B cell (primary cell): Measurements from ENCODE around the gene PDE3A. TPM values are rescaled to one million over a fixed set of nuclear protein-coding genes. Genes with fewer than 3 reads are reported as not detected.

Experiments
- ATAC-seq: fragments of 200-7000 bp; cut with Tn5 transposase; one replicate; pipeline ENCODE4 v1.10.0; 2021; ENCODE audit warnings: low read depth, mild to moderate bottlenecking, moderate number of reproducible peaks, moderate library complexity
- CTCF ChIA-PET: fragments of 350-600 bp; sonication (Branson Sonifier 250); formaldehyde crosslinking; loops from one replicate; lab custom pipeline; 2021; ENCODE audit warnings: antibody characterized with exemption, inconsistent platforms; lab: Charles Lee
- POLR2A ChIA-PET: fragments of 350-600 bp; sonication (Branson Sonifier 250); formaldehyde crosslinking; loops from one replicate; lab custom pipeline; 2021; ENCODE audit warnings: antibody characterized with exemption; lab: Charles Lee
- DNase-seq: peaks from one replicate; pipeline ENCODE4 v3.0.0; 2013
- H2AFZ ChIP-seq: 2 replicates; pipeline ENCODE4 v1.6.1; 2012; ENCODE audit warnings: mild to moderate bottlenecking, low read depth, low read length; ENCODE audit not compliant: insufficient read depth, poor library complexity, severe bottlenecking
- H3K27ac ChIP-seq, 2 donors: 1 replicate in 1 of 2; 2 replicates in 1 of 2; pipeline ENCODE4 v1.5.1; 2012 to 2013; ENCODE audit warnings: low read length in 2 of 2, mild to moderate bottlenecking in 2 of 2, moderate library complexity in 1 of 2
- H3K27me3 ChIP-seq, 4 experiments: fragments of 200-600 bp in 1 of 4; sonication (generic) in 1 of 4; replicated peaks in 1 of 4; 1 replicate in 2 of 4; 2 replicates in 2 of 4; pipeline versions ENCODE4 v1.6.1 to v1.7.0; 2013 to 2016; ENCODE audit warnings: low read length in 3 of 4, mild to moderate bottlenecking in 2 of 4, mixed read lengths in 1 of 4, moderate library complexity in 1 of 4; ENCODE audit not compliant: insufficient read depth in 4 of 4, control insufficient read depth in 3 of 4; ENCODE audit errors: control extremely low read depth in 1 of 4
- H3K36me3 ChIP-seq, 2 experiments: replicated peaks in 1 of 2; 1 replicate in 1 of 2; 2 replicates in 1 of 2; pipeline versions ENCODE4 v1.6.1 to v1.7.1; 2013; ENCODE audit warnings: low read length in 1 of 2; ENCODE audit not compliant: insufficient read depth in 2 of 2, control insufficient read depth in 1 of 2; ENCODE audit errors: control extremely low read depth in 1 of 2, extremely low read depth in 1 of 2
- H3K4me1 ChIP-seq, 2 donors: fragments of 200-600 bp in 1 of 2; sonication (generic) in 1 of 2; 1 replicate in 1 of 2; 2 replicates in 1 of 2; pipeline versions ENCODE4 v1.5.1 to v1.6.1; 2013 to 2017; ENCODE audit warnings: low read length in 2 of 2; ENCODE audit not compliant: control insufficient read depth in 2 of 2, insufficient read depth in 2 of 2
- H3K4me2 ChIP-seq: replicated peaks from 2 replicates; pipeline ENCODE3; 2012; ENCODE audit warnings: mild to moderate bottlenecking, low read depth, low read length; ENCODE audit not compliant: poor library complexity, severe bottlenecking
- H3K4me3 ChIP-seq, 5 experiments: fragments of 200-600 bp in 1 of 5; sonication (generic) in 1 of 5; 1 replicate in 3 of 5; 2 replicates in 2 of 5; pipeline versions ENCODE4 v1.5.1 to v1.7.0; 2011 to 2016; ENCODE audit warnings: low read length in 4 of 5, mild to moderate bottlenecking in 4 of 5, low read depth in 2 of 5, control low read depth in 1 of 5, moderate library complexity in 1 of 5; ENCODE audit not compliant: insufficient read depth in 1 of 5; ENCODE audit errors: control extremely low read depth in 1 of 5, extremely low read depth in 1 of 5
- H3K79me2 ChIP-seq: fragments of 200-600 bp; sonication (generic); one replicate; pipeline ENCODE4 v1.6.0; 2016; ENCODE audit warnings: low read length; ENCODE audit not compliant: control insufficient read depth, insufficient read depth
- H3K9ac ChIP-seq: fragments of 200-600 bp; sonication (generic); 2 replicates; pipeline ENCODE4 v1.6.1; 2017; ENCODE audit warnings: mild to moderate bottlenecking, low read length, moderate library complexity
- H3K9me3 ChIP-seq, 3 donors: one replicate each; pipeline versions ENCODE4 v1.6.1 to v1.7.1; 2013; ENCODE audit warnings: low read length in 2 of 3; ENCODE audit not compliant: control insufficient read depth in 2 of 3, insufficient read depth in 1 of 3; ENCODE audit errors: control extremely low read depth in 1 of 3
- H4K20me1 ChIP-seq: 2 replicates; pipeline ENCODE4 v1.6.0; 2012; ENCODE audit warnings: mild to moderate bottlenecking, low read length; ENCODE audit not compliant: insufficient read depth, control insufficient read depth, poor library complexity, severe bottlenecking
- H3K27ac Mint-ChIP-seq: one replicate; pipeline ENCODE4 v1.8.0; 2021; ENCODE audit warnings: mixed read lengths
- H3K27me3 Mint-ChIP-seq: one replicate; pipeline ENCODE4 v1.8.0; 2021; ENCODE audit warnings: mixed read lengths
- H3K4me1 Mint-ChIP-seq: one replicate; pipeline ENCODE4 v1.8.0; 2021; ENCODE audit warnings: mixed read lengths
- H3K4me3 Mint-ChIP-seq: one replicate; pipeline ENCODE4 v1.8.0; 2021; ENCODE audit warnings: mixed read lengths
- H3K9me3 Mint-ChIP-seq: one replicate; pipeline ENCODE4 v1.8.0; 2022; ENCODE audit warnings: mixed read lengths; ENCODE audit not compliant: insufficient read depth
- CTCF ChIP-seq: fragments of 200-600 bp; IDR thresholded peaks from one replicate; pipeline ENCODE4 v1.8.0; 2022; ENCODE audit warnings: antibody characterized with exemption, mild to moderate bottlenecking
- EZH2 ChIP-seq: IDR thresholded peaks from 2 replicates; pipeline ENCODE4 v1.6.1; 2012; ENCODE audit warnings: borderline replicate concordance, low read depth, mild to moderate bottlenecking, moderate library complexity, low read length; ENCODE audit not compliant: insufficient read depth, poor library complexity, severe bottlenecking
- WGBS: methylation state at CpG from one replicate; pipeline ENCODE4 v1.1.5; 2013; ENCODE audit warnings: missing lambda C conversion rate; ENCODE audit not compliant: insufficient coverage; 5-methylcytosine and 5-hydroxymethylcytosine counted together
- intact Hi-C: fragments of 100-400 bp; cut with micrococcal nuclease; formaldehyde crosslinking; loops from one replicate; pipeline ENCODE4 v1.10.0; 2022
- polyA plus RNA-seq: library from polyadenylated mRNA; depleted of rRNA; stranded (reverse); fragments of >200 nt; gene quantifications from 2 replicates; pipeline ENCODE4 v1.2.3, GENCODE V29; 2012
- total RNA-seq, 2 donors: library from RNA; stranded (reverse); fragments of 120-200 nt in 1 of 2; gene quantifications; 1 replicate in 1 of 2; 2 replicates in 1 of 2; pipeline versions ENCODE4 v1.2.3 to v1.2.4, GENCODE V29; 2013 to 2022

The PDE3A gene
- total and polyA plus RNA-seq, 2 donors (not counting 1 experiment from before 2014, with no cell fraction given): not detected

- no peak overlapping the region for H3K4me3 ChIP-seq
- no peaks in the 10 kb centered on the region for H3K9me3 Mint-ChIP-seq
- ChIA-PET POLR2A (no interaction called here), CTCF (no interaction called here)
- no peaks in the 10 kb centered on the region for H3K9me3 ChIP-seq
- H3K4me1 ChIP-seq: no peaks in the 10 kb centered on the region
- no peak overlapping the region for H3K4me2 ChIP-seq
- no peak for ATAC-seq
- H2AFZ ChIP-seq: no peak overlapping the region
- no peaks in the 10 kb centered on the region for H3K27me3 ChIP-seq
- WGBS: no CpG with 5 or more reads among the region's 1 CpG
- H3K36me3 ChIP-seq: no peaks in the 10 kb centered on the region
- no peak overlapping the region for H3K9ac ChIP-seq
- no peak overlapping the region for H3K4me3 Mint-ChIP-seq
- no peak overlapping the region for H3K27ac Mint-ChIP-seq
- no peaks in the 10 kb centered on the region for H3K4me1 Mint-ChIP-seq
- H3K79me2 ChIP-seq: no peaks in the 10 kb centered on the region
- no peaks in the 10 kb centered on the region for H4K20me1 ChIP-seq
- H3K27me3 Mint-ChIP-seq: no peaks in the 10 kb centered on the region
- H3K27ac ChIP-seq: no peak overlapping the region
- TF ChIP-seq CTCF (no peak), EZH2 (no peak)
- no peak for DNase-seq
- intact Hi-C loops: no loop called here
These were observed 125.6 kb downstream of the PDE3A start for GRCh38 chr12:20493934-20494333.

GRCh38 chr12:20494851-20495250, 126.5 kb downstream of the PDE3A start:
- intact Hi-C loops: no loop called here
- DNase-seq (no peak), ATAC-seq (no peak)
- Histone ChIP-seq H3K9ac (no peak overlapping the region), H3K4me2 (no peak overlapping the region), H3K36me3 (no peaks in the 10 kb centered on the region), H2AFZ (no peak overlapping the region), H3K9me3 (no peaks in the 10 kb centered on the region), H4K20me1 (no peaks in the 10 kb centered on the region), H3K4me1 (no peaks in the 10 kb centered on the region), H3K79me2 (no peaks in the 10 kb centered on the region), H3K4me3 (no peak overlapping the region), H3K27me3 (no peaks in the 10 kb centered on the region), H3K27ac (no peak overlapping the region)
- TF ChIP-seq EZH2 (no peak), CTCF (no peak)
- H3K4me1 Mint-ChIP-seq: no peaks in the 10 kb centered on the region
- H3K4me3 Mint-ChIP-seq: no peak overlapping the region
- no peak overlapping the region for H3K27ac Mint-ChIP-seq
- ChIA-PET CTCF (no interaction called here), POLR2A (no interaction called here)
- whole genome bisulfite sequencing: no CpG with 5 or more reads among the region's 2 CpGs
- no peaks in the 10 kb centered on the region for H3K9me3 Mint-ChIP-seq
- H3K27me3 Mint-ChIP-seq: no peaks in the 10 kb centered on the region
